Prostate gland (tissue), 1 donor: Measurements from ENCODE around the gene HBG1.

Source experiments
- POLR2A ChIP-seq: fragments of 450-650 bp; IDR thresholded peaks from one replicate; pipeline ENCODE4 v1.6.1; 2016; ENCODE audit warnings: antibody characterized with exemption, mild to moderate bottlenecking
- POLR2AphosphoS5 ChIP-seq: sonication (generic); formaldehyde crosslinking; IDR thresholded peaks from one replicate; pipeline ENCODE4 v1.6.1; 2017; ENCODE audit warnings: antibody characterized with exemption

DNA sequence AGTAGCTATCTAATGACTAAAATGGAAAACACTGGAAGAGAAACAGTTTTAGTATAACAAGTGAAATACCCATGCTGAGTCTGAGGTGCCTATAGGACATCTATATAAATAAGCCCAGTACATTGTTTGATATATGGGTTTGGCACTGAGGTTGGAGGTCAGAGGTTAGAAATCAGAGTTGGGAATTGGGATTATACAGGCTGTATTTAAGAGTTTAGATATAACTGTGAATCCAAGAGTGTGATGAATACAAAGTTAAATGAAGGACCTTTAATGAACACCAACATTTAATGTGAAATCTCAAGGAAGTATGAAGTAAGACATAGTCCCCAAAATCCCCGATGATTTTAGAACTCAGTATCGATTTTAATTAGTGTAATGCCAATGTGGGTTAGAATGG is 12.2 kb downstream of the HBG1 start:
- TF ChIP-seq POLR2AphosphoS5 (no peak), POLR2A (no peak)
